K562 treated with DMSO at 1 percent for 4 hours (cell line): ENCODE results near the gene OOSP4A. TPM values are rescaled to one million over a fixed set of nuclear protein-coding genes. Genes with fewer than 3 reads are reported as not detected.

Experiments used
- total RNA-seq: library from RNA; unstranded; fragments of 300-600 nt; gene quantifications from 2 replicates; pipeline ENCODE4 v1.2.3, GENCODE V29; 2022; ENCODE audit not compliant: insufficient read depth

OOSP4A gene
- total RNA-seq = not detected in 2 replicates

GRCh38 chr11:59963733-59964132 is at the start of gene OOSP4A:
Gene OOSP4A, plus strand, starts transcription at chr11:59964033. Its CDS starts 0 bp downstream, at chr11:59964033.

GRCh38 chr11:59938132-59938531 is 25.7 kb upstream of the OOSP4A start, which contains the start of gene OOSP1:
Gene OOSP1, plus strand, starts transcription at chr11:59938432. Its CDS starts 23 bp downstream, at chr11:59938455.

GRCh38 chr11:60016881-60017280 is 53.0 kb downstream of the OOSP4A start, which contains the start of gene OOSP4B:
Gene OOSP4B, plus strand, starts transcription at chr11:60017181.

Other genes starting within 250 kb of the OOSP4A start
- 88.8 and 100 TPM in 2 replicates for gene STX3, start 208.7 kb upstream of the OOSP4A start, total RNA-seq
- 72.5 and 91.7 TPM in 2 replicates for gene MRPL16, start 153.3 kb upstream of the OOSP4A start, total RNA-seq
- gene CBLIF, start 118.5 kb upstream of the OOSP4A start, total RNA-seq = not detected in 2 replicates
- 168 and 228 TPM in 2 replicates for gene TCN1, start 97.5 kb upstream of the OOSP4A start, total RNA-seq
- gene OOSP3, start 85.3 kb upstream of the OOSP4A start, total RNA-seq = not detected in 2 replicates
- gene OOSP1, start 25.6 kb upstream of the OOSP4A start, total RNA-seq = 1.3 TPM in 1 of 2 replicates, not detected in the other
- not detected in 2 replicates for gene OOSP4B, start 53.1 kb downstream of the OOSP4A start, total RNA-seq
- not detected in 2 replicates for gene OOSP2, start 76.4 kb downstream of the OOSP4A start, total RNA-seq
- 119 and 133 TPM in 2 replicates for gene MS4A3, start 92.6 kb downstream of the OOSP4A start, total RNA-seq
- gene MS4A2, start 124.6 kb downstream of the OOSP4A start, total RNA-seq = 6.0 and 10.1 TPM in 2 replicates
- 0.86 and 3.4 TPM in 2 replicates for gene MS4A6A, start 219.1 kb downstream of the OOSP4A start, total RNA-seq